Keratinocyte (primary cell): ENCODE measurements around the gene P4HA1. TPM values are rescaled to one million over a fixed set of nuclear protein-coding genes. Genes with fewer than 3 reads are reported as not detected.

ENCODE experiments used
- DNase-seq: peaks from one replicate; pipeline ENCODE4 v3.0.0-alpha.2; 2011; ENCODE audit warnings: low read depth, missing footprints, low spot score
- FAIRE-seq: peaks from 2 replicates; lab custom pipeline; 2011; peaks lifted over from hg19 to GRCh38; lab: Jason Lieb, UNC
- H2AFZ ChIP-seq: 2 replicates; pipeline ENCODE4 v1.6.0; 2012; ENCODE audit warnings: low read length, control low read depth, inconsistent platforms; ENCODE audit not compliant: control insufficient read depth
- H3K27ac ChIP-seq: 2 replicates; pipeline ENCODE4 v1.5.1; 2011; ENCODE audit warnings: low read length; ENCODE audit not compliant: control insufficient read depth, insufficient read depth
- H3K27me3 ChIP-seq: 3 replicates; pipeline ENCODE4 v1.6.0; 2011; ENCODE audit warnings: low read length; ENCODE audit not compliant: control insufficient read depth, insufficient read depth; ENCODE audit errors: extremely low read depth
- H3K36me3 ChIP-seq, 2 experiments: 2 replicates in 1 of 2; 3 replicates in 1 of 2; pipeline ENCODE4 v1.5.1; 2011; ENCODE audit warnings: low read length in 2 of 2, mild to moderate bottlenecking in 1 of 2; ENCODE audit not compliant: control insufficient read depth in 2 of 2, insufficient read depth in 2 of 2; ENCODE audit errors: extremely low read depth in 1 of 2
- H3K4me1 ChIP-seq: 3 replicates; pipeline ENCODE4 v1.5.1; 2011; ENCODE audit warnings: low read length; ENCODE audit not compliant: control insufficient read depth, insufficient read depth; ENCODE audit errors: extremely low read depth
- H3K4me2 ChIP-seq: 3 replicates; pipeline ENCODE4 v1.6.0; 2011; ENCODE audit warnings: low read depth, low read length; ENCODE audit not compliant: control insufficient read depth, insufficient read depth; ENCODE audit errors: extremely low read depth
- H3K4me3 ChIP-seq, 3 experiments: fragments of 200-600 bp in 1 of 3; sonication (generic) in 1 of 3; 2 replicates in 2 of 3; 3 replicates in 1 of 3; pipeline ENCODE4 v1.5.1; 2011 to 2016; ENCODE audit warnings: low read length in 3 of 3, mild to moderate bottlenecking in 3 of 3, control low read depth in 2 of 3, inconsistent platforms in 1 of 3, low read depth in 1 of 3, mixed read lengths in 1 of 3, mixed run types in 1 of 3, moderate library complexity in 1 of 3; ENCODE audit not compliant: control insufficient read depth in 2 of 3, insufficient read depth in 2 of 3; ENCODE audit errors: extremely low read depth in 1 of 3
- H3K79me2 ChIP-seq: 2 replicates; pipeline ENCODE4 v1.6.0; 2012; ENCODE audit warnings: low read length; ENCODE audit not compliant: control insufficient read depth, insufficient read depth
- H3K9ac ChIP-seq: 3 replicates; pipeline ENCODE4 v1.6.0; 2011; ENCODE audit warnings: low read length; ENCODE audit not compliant: control insufficient read depth, insufficient read depth; ENCODE audit errors: extremely low read depth
- H3K9me1 ChIP-seq: 3 replicates; pipeline ENCODE4 v1.6.0; 2011; ENCODE audit warnings: low read length; ENCODE audit not compliant: control insufficient read depth, insufficient read depth; ENCODE audit errors: extremely low read depth
- H3K9me3 ChIP-seq: 2 replicates; pipeline ENCODE4 v1.5.1; 2012; ENCODE audit warnings: low read depth, low read length; ENCODE audit not compliant: control insufficient read depth
- H4K20me1 ChIP-seq: 3 replicates; pipeline ENCODE4 v1.6.0; 2011; ENCODE audit warnings: low read length; ENCODE audit not compliant: control insufficient read depth, insufficient read depth; ENCODE audit errors: extremely low read depth
- EZH2 ChIP-seq: IDR thresholded peaks from one replicate; pipeline ENCODE4 v1.6.1; 2012; ENCODE audit warnings: inconsistent platforms, mild to moderate bottlenecking, low read length, moderate library complexity
- dilution Hi-C: fragments of 300-500 bp; cut with MboI; formaldehyde crosslinking; loops from one replicate; pipeline ENCODE4 v1.7.0; 2020; ENCODE audit warnings: low sequenced_read_pairs; ENCODE audit not compliant: extremely low pct_ligation_motif_present
- polyA plus RNA-seq, 5 experiments: library from polyadenylated mRNA; depleted of rRNA in 3 of 5; stranded (reverse) in 3 of 5; stranded (forward) in 1 of 5; unstranded in 1 of 5; fragments of >200 nt; gene quantifications; 1 replicate in 1 of 5; 2 replicates in 3 of 5; 3 replicates in 1 of 5; pipeline versions ENCODE4 v1.2.1 to v1.2.3, GENCODE V29; 2011 to 2012; ENCODE audit warnings: missing spikeins in 2 of 5, low read depth in 1 of 5, low replicate concordance in 1 of 5
- TF ChIP-seq, protein P1 (sequence below), 3 experiments: IDR thresholded peaks in 1 of 3; conservative IDR thresholded peaks in 1 of 3; optimal IDR thresholded peaks in 1 of 3; 2 replicates in 2 of 3; 3 replicates in 1 of 3; pipeline versions ENCODE3 to v1.5.1; 2011; ENCODE audit warnings: low read length in 3 of 3, mild to moderate bottlenecking in 3 of 3, moderate library complexity in 2 of 3, control low read depth in 1 of 3, inconsistent platforms in 1 of 3; ENCODE audit not compliant: insufficient read depth in 2 of 3; ENCODE audit errors: extremely low read depth in 1 of 3

The P4HA1 gene
- polyA plus RNA-seq, 1 donor (not counting 4 experiments of a cell fraction or from before 2014, with no cell fraction given), result 67.4 TPM

DNA sequence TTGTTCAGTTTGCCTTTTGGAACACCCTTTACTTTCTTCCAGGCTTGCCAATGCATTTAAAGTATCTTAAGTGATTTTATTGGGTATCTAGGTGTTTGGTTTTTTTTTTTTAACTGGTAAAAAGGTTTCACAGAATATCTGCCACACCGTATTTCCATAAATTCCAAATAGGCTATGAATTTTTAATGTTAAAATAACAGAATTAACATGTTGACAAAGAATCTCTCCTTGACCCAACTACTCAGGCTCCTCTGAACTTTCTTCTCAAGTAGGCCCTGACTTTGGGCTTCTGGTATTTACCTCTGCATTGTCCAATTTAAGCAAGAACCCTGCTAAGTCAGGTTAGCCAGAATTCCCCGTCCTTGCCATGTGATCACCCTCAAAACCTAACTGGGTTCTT, 80.9 kb downstream of the P4HA1 start:
- Histone ChIP-seq H3K27me3 (no peaks in the 10 kb centered on the region), H3K27ac (no peak overlapping the region), H3K9me3 (no peaks in the 10 kb centered on the region), H3K36me3 (peaks cover 3 to 20% of the 10 kb centered on the region in 2 experiments), H3K4me3 (no peak overlapping the region), H3K79me2 (no peaks in the 10 kb centered on the region), H3K4me1 (no peaks in the 10 kb centered on the region), H3K4me2 (no peak overlapping the region), H3K9ac (no peak overlapping the region), H2AFZ (no peak overlapping the region), H3K9me1 (no peaks in the 10 kb centered on the region), H4K20me1 (no peaks in the 10 kb centered on the region)
- dilution Hi-C loops, result no loop called here
- no peak for FAIRE-seq
- DNase-seq, result no peak
- TF ChIP-seq EZH2, result no peak
- TF ChIP-seq, protein P1, sequence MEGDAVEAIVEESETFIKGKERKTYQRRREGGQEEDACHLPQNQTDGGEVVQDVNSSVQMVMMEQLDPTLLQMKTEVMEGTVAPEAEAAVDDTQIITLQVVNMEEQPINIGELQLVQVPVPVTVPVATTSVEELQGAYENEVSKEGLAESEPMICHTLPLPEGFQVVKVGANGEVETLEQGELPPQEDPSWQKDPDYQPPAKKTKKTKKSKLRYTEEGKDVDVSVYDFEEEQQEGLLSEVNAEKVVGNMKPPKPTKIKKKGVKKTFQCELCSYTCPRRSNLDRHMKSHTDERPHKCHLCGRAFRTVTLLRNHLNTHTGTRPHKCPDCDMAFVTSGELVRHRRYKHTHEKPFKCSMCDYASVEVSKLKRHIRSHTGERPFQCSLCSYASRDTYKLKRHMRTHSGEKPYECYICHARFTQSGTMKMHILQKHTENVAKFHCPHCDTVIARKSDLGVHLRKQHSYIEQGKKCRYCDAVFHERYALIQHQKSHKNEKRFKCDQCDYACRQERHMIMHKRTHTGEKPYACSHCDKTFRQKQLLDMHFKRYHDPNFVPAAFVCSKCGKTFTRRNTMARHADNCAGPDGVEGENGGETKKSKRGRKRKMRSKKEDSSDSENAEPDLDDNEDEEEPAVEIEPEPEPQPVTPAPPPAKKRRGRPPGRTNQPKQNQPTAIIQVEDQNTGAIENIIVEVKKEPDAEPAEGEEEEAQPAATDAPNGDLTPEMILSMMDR (optimal IDR thresholded peaks at IDR 0.05 in 1 of 3, IDR thresholded peaks at IDR 0.05 in 1 of 3, conservative IDR thresholded peaks at IDR 0.05 in 1 of 3; ENCODE audit: extremely low read depth in 1 of 3, insufficient read depth in 2 of 3, low read length in 3 of 3), result no peak

DNA sequence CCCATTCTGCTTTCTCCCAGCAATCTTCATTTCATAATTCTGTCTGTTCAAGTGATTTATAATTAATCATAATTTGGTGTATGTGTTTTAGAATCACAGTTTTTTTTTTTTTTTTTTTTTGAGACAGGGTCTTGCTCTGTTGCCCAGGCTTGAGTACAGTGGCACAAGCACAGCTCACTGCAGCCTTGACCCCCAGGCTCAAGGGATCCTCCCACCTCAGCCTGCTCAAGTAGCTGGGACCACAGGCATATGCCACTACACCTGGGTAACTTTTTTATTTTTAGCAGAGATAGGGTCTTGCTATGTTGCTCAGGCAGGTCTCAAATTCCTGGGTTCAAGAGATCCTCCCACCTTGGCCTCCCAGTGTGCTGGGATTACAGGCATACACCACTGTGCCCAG, 92.8 kb downstream of the P4HA1 start:
- TF ChIP-seq, protein P1 (optimal IDR thresholded peaks at IDR 0.05 in 1 of 3, IDR thresholded peaks at IDR 0.05 in 1 of 3, conservative IDR thresholded peaks at IDR 0.05 in 1 of 3; ENCODE audit: extremely low read depth in 1 of 3, insufficient read depth in 2 of 3, low read length in 3 of 3), result no peak
- TF ChIP-seq EZH2, result no peak
- H3K9ac ChIP-seq, result no peak overlapping the region
- no peak overlapping the region for H3K4me2 ChIP-seq
- no peaks in the 10 kb centered on the region for H3K9me3 ChIP-seq
- peaks cover 4 to 13% of the 10 kb centered on the region in 2 experiments for H3K36me3 ChIP-seq
- no peak overlapping the region for H3K27ac ChIP-seq
- no peaks in the 10 kb centered on the region for H4K20me1 ChIP-seq
- no peak overlapping the region for H3K4me3 ChIP-seq
- no peak for FAIRE-seq
- no peaks in the 10 kb centered on the region for H3K27me3 ChIP-seq
- no peaks in the 10 kb centered on the region for H3K4me1 ChIP-seq
- H3K9me1 ChIP-seq, result no peaks in the 10 kb centered on the region
- no peak for DNase-seq
- dilution Hi-C loops, result no loop called here
- H3K79me2 ChIP-seq, result no peaks in the 10 kb centered on the region
- no peak overlapping the region for H2AFZ ChIP-seq
